Astrocyte of the cerebellum (primary cell): ENCODE data around the gene NCAM1.
A peak's percentile ranks its signal among the peaks of the same experiment; 100 is the strongest.

Source experiments
- DNase-seq: peaks from one replicate; pipeline ENCODE4 v3.0.0-alpha.2; 2011; ENCODE audit warnings: low read depth
- H3K4me3 ChIP-seq: 2 replicates; pipeline ENCODE4 v1.5.1; 2011; ENCODE audit warnings: mild to moderate bottlenecking, low read depth, low read length, moderate library complexity
- CTCF ChIP-seq: IDR thresholded peaks from 2 replicates; pipeline ENCODE4 v1.5.1; 2012; ENCODE audit warnings: low read length, low read depth, moderate library complexity, mild to moderate bottlenecking; ENCODE audit errors: missing control alignments
- in situ Hi-C: cut with HindIII; loops from 2 replicates; pipeline ENCODE4 v1.10.0; 2017; ENCODE audit warnings: low sequenced_read_pairs

Gene NCAM1

GRCh38 chr11:112996994-112997393, 35.8 kb downstream of the NCAM1 start:
- no peak for TF ChIP-seq CTCF
- no peak for DNase-seq
- H3K4me3 ChIP-seq: no peak overlapping the region
- in situ Hi-C loops: no loop called here

GRCh38 chr11:112997857-112998466, 36.7 kb downstream of the NCAM1 start:
- DNase-seq: no peak
- no peak for TF ChIP-seq CTCF
- in situ Hi-C loops: no loop called here
- H3K4me3 ChIP-seq: no peak overlapping the region

GRCh38 chr11:112999520-112999919, 38.3 kb downstream of the NCAM1 start:
- in situ Hi-C loops: no loop called here

GRCh38 chr11:113001709-113002108, 40.5 kb downstream of the NCAM1 start:
- in situ Hi-C loops: no loop called here
- no peak for DNase-seq
- no peak for TF ChIP-seq CTCF
- H3K4me3 ChIP-seq: no peak overlapping the region

More at GRCh38 chr11:112999520-112999919, 38.3 kb downstream of the NCAM1 start:
- DNase-seq: no peak
- H3K4me3 ChIP-seq: no peak overlapping the region
- TF ChIP-seq CTCF: no peak

GRCh38 chr11:113006896-113007445, 45.8 kb downstream of the NCAM1 start:
- no peak for TF ChIP-seq CTCF
- no peak overlapping the region for H3K4me3 ChIP-seq
- peak; percentile 33 for DNase-seq
- in situ Hi-C loops: no loop called here

- no peak for TF ChIP-seq CTCF
- in situ Hi-C loops: no loop called here
These were observed 53.3 kb downstream of the NCAM1 start for GRCh38 chr11:113014262-113015097.

More at GRCh38 chr11:113014262-113015097, 53.3 kb downstream of the NCAM1 start:
- no peak for DNase-seq
- H3K4me3 ChIP-seq: no peak overlapping the region
